HG03159 (cell line): ENCODE data around the gene TRAM2.

Experiments used
- ATAC-seq: cut with Tn5 transposase; IDR thresholded peaks from one replicate; pipeline ENCODE4 v1.9.1; 2021; ENCODE audit warnings: mild to moderate bottlenecking, moderate library complexity; ENCODE audit not compliant: unreplicated experiment

TRAM2 gene

DNA sequence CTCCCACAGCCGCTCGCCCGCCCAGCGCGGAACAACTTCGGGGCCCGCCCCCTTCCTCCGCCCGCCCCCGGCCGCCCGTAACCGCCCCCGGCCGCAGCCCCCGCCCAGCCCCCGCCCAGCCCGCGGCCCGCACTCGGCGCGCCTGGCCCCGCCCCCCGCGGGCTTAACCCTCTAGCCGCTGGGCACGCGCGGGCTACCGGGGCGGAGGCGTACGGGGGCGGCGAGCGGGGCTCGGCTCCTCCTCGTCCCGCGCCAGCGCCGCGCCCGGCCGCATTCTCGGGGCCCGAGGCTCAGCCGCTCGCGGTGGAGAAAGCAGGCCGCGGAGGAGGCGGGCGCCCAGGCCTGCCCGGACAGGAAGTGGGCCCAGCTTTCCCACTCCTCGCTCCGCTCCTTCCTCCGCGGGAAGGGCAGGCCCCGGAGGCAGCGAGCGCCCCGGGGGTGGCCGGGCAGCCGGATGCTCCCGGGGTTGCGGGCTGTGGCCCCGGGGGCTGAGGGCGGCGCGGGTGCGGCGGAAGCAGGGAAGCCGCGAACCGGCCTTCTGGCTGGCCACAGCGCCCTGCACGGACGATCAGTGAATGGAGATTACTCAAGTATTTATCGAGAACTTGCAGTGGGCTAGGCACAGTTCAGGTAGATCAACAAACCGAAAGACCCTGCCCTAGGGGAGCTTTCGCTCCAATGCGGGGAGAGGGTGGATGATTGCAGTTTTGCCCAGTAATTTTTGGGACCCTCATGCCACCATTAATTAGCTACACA is at the start of gene TRAM2:
TRAM2 (minus strand) TSS at position 39 of the 756 bp plus-strand sequence. CDS start 145 bp downstream, outside the sequence.
- ATAC-seq = peak; percentile 50

GRCh38 chr6:52622810-52623209 is 46.0 kb upstream of the TRAM2 start:
- no peak for ATAC-seq

GRCh38 chr6:52621631-52622030 is 44.8 kb upstream of the TRAM2 start:
- ATAC-seq = no peak

- no peak for ATAC-seq
Observed at GRCh38 chr6:52620906-52621190, 44.0 kb upstream of the TRAM2 start.

GRCh38 chr6:52620055-52620905 is 43.4 kb upstream of the TRAM2 start:
- no peak for ATAC-seq

- ATAC-seq = no peak
Observed at GRCh38 chr6:52617087-52617486, 40.2 kb upstream of the TRAM2 start.

- no peak for ATAC-seq
Observed at GRCh38 chr6:52616059-52616690, 39.3 kb upstream of the TRAM2 start.

DNA sequence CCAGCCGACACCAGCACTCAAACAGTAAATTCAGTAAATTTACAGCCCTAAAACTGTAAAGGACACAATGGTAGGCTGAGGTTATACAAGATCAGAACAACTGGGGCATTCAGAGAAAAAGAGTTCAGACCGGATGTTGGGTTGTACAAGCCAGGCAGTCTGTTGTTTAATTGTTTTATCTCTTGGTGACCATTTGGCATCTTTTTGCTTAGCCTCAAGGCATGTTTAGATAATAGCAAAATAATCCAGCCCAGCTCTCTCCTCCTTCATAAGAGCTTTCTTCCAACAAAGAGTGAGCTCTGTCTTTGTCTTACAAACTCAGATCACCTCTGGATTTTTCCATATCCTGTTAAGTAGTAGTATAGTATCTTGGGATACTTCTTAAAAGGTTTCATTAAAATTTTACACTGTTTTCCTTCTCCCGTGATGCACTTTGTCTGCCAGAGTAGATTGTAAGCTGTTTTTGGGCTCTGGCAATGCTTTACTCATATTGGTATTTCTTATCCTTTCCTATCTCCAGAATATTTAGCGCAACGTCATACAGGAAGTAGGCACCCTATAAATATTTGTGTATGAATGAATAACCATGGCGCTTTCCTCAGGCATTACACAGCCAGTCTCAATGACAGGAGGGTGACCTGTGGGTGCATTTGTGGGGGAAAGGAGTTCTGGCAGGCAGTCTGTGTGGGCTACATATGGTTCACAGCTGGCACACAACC is 35.6 kb upstream of the TRAM2 start:
- ATAC-seq = no peak

DNA sequence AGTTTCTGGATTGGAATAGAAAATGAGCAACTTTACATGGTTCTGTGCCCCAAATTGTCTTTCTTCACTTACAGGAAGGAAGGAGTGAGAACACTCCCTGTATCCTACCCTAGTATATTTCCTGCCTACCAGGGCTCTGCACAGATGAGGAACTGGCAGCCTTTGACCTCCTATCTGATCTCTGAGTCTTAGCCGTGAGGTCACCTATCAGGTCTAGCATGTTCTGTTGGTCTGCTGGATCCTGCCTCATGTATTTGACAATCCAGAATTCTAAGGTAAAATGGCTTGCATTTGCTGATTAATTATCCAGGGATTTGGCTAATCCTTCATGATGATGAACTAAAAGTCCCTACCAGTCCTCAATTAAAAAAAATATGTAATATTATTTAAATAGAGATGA is 35.0 kb upstream of the TRAM2 start:
- ATAC-seq = no peak

- no peak for ATAC-seq
Observed at GRCh38 chr6:52610745-52611355, 34.0 kb upstream of the TRAM2 start.

DNA sequence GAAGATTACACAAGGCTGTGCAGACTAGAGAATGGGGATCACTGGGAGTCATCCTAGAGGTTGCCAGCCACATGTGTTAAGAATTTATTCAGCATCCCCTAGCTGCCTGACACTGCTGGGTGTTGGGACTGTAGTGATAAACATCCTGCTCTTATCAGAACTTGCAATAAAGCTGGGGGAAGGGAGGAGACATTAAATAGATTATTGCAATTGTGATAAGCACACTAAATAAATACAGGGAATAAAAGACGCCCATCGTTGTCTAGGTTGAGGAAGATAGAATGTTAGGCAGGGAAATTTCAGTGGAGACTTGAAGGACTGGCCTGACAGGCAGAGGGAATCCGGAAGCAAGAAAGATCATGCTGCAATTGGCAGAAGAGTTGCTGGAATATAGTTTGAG is 33.2 kb upstream of the TRAM2 start:
- ATAC-seq = no peak

DNA sequence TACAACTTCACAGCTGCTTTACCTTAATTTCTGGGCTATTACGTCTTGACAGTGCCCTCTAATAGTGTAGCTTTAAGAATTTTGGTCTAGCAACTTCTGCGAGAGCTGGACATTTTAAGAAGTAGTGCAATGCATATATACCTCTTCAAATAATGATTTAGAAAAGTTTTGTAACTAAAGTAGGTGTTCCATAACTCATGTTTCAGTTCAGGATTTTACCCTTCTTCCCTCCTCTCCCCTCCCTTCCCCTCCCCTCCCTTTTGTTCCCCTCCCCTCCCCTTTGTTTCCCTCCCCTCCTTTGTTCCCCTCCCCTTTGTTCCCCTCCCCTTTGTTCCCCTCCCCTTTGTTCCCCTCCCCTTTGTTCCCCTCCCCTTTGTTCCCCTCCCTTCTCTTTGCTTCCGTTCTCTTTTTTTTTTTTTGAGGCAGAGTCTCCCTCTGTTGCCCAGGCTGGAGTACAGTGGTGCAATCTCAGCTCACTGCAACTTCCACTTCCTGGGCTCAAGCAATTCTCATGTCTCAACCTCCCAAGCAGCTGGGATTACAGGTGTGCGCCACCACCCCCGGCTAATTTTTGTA is 28.8 kb upstream of the TRAM2 start:
- ATAC-seq = no peak

DNA sequence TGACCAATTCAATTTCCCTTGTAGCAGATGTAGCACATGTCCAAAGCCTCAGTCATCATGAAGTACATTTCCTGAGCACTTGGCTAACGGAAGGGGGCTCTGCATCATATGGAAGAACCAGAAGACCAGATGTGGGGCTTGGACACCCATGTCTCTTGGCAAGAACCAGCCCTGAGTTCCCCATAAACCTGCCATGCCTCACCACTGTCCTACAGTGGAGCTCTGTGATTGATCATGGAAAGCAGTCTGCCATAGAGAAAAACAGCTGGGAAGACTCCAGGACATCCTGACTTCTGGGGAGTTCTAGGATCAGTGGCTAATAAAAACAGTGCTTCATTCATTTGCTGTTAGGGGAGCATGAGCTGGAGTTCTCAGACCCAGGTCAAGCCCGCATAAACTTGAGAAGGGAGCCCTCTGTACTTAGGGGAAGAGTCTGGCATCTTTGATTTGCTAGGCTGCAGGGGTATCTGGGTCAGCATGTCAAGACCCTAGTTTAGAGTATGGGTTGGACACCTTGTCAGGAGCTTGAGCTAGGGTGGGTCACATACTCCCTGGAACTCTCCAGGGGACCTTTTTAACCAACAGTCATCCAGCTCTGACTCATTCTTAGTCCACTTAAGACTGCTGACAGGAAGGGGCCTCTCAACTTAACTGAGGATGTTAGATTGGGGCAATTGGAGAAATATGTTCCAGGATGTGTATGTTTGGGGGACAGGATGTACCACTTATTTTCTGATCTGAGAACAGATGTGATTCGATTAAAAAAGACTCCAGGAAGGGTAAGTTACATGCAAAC is 26.3 kb upstream of the TRAM2 start:
- ATAC-seq = no peak

- no peak for ATAC-seq
Observed at GRCh38 chr6:52598824-52599190, 21.9 kb upstream of the TRAM2 start.

DNA sequence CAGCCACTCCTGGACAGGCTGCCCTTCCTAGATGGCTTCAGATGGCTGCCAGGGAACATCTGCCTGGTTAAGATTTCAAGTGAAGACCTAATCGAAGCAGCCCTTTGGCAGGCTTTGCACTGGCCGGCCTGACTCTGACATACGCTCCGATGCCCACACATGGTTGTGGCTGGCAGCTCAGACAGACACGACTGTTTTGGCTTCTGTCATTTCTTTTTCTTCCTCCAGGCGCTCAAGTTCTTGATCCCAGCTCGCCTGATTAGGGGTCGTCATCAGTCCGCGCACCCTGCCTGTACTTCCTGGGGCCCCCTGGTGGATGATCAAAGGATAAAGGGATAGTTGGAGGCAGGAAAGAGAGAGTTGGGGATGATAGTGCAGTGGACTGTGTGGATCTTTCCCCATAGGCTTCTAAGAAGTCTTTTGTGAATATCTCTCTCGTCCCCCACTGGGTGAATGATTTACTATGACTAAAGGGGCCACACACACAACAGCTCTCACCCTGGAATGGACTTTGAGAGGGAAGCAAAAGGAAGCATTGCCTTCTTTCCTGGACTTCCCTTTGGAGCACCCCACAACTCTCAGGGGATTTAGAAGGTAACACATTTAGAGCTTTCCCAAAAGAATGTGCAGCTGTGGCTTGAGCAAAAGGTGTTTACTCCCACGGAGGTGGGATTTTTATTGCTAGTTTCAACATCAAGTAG is 21.4 kb upstream of the TRAM2 start:
- no peak for ATAC-seq

GRCh38 chr6:52597738-52598122 is 20.9 kb upstream of the TRAM2 start:
- ATAC-seq = no peak

- ATAC-seq = no peak
Observed at GRCh38 chr6:52596371-52597028, 19.6 kb upstream of the TRAM2 start.

DNA sequence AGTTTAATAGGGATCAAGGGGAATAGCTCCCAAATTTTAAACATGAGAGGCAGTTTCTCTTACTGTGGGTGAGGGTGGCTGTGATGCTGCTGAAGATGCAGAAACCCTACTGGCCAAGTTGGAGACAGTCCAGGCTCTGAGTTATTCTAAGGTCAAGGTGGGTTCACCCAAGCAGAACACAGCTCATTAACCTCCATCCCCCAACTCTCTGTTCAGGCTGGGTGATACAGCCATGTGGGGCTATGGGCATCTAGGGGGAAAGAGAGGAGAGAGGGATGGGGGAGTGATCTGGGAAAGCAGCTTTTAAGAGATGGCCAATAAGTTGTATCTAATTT is 18.9 kb upstream of the TRAM2 start:
- ATAC-seq = peak; percentile 76
